Fibroblast of gingiva (primary cell): Measurements from ENCODE around the gene AKR1B1.
"Not testable (repeated sequence)": the region's sequence is repeated elsewhere in the genome, so short reads cannot be mapped to it uniquely, and the experiment has no call there.

Experiments used
- DNase-seq: peaks from one replicate; pipeline ENCODE4 v3.0.0-alpha.2; 2011; ENCODE audit warnings: low read depth

The AKR1B1 gene

DNA sequence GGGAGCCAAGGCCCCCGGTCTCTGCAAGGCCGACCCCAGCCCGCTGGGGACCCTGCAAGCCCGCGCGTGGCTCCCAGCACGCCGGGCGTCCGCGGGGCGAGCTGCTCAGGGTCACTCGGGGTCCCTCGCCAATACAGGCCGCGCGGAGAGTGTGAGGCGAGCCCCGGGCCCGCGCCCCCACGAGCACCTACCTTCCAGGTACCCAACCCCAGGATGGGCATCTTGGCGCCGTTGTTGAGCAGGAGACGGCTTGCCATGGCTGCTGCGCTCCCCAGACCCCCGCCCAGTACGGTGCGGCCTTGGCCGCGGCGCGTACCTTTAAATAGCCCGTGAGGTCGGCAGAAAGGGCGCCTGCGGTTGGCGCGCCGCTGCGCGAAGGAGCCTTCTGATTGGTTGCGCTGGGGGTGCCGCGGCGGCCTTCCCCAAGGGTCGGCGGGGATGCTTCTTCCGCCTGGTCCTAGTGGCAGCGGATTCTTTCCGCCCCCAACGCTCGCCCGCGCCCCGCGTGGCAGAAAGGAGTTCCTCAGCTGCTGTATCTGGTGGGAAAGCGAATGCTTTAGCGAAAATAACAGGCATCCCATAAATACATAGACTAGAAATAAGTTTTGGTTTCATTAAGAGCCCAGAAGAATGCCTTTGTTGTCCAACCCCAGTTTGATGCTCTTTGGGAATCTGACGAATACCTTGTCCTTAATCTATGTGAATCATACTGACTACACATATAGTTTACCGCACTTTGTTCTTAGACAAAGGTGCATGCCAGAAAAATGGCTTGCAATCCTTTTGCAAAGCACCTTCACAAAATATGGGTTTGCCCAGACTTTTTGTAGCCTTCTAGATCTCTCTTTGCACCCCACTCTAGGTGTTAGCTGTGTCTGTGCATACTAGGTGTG lies at the start of gene AKR1B1:
TSS of gene AKR1B1 (minus strand) at position 295 of the 893 bp plus-strand sequence. CDS start at position 257, 38 bp downstream.
- DNase-seq, result peak; percentile 94

DNA sequence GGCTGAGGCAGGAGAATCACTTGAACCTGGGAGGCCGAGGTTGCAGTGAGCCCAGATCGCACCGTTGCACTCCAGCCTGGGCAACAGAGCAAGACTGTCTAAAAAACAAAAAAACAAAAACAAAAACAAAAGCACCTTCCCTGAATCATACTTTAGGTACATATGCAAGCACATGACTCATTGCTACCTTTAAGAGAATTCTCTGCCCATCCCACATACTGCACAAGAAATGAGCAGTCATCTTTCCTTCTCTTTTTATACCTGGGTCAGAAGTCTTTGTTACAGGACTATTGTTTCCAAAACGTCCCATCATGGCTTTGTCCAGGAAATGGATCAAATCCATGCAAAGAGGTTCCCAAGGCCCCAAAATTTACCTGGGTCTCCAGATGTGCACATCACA lies 47.0 kb upstream of the AKR1B1 start:
- DNase-seq, result no peak

DNA sequence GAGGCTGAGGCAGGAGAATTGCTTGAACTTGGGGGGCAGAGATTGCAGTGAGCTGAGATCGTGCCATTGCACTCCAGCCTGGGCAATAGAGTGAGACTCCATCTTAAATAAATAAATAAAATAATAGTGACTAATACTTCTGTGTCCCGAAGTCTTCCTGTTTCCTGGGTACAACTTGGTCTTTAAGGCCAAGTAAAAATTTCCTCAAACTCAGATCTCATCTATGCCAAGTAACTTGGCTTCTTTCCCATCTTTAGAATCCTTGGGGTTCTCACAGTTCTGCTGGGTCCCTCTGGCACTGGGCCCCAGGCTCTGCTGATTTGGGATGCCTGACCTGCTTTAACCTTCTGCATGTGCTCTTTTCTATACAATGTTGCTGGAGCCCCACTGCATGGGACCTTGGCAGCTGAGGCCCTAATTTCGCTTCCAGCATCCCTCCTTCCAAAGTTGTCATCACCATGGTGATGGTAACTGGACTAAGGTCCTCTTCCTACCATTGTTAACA lies 45.8 kb upstream of the AKR1B1 start:
- DNase-seq, result no peak

DNA sequence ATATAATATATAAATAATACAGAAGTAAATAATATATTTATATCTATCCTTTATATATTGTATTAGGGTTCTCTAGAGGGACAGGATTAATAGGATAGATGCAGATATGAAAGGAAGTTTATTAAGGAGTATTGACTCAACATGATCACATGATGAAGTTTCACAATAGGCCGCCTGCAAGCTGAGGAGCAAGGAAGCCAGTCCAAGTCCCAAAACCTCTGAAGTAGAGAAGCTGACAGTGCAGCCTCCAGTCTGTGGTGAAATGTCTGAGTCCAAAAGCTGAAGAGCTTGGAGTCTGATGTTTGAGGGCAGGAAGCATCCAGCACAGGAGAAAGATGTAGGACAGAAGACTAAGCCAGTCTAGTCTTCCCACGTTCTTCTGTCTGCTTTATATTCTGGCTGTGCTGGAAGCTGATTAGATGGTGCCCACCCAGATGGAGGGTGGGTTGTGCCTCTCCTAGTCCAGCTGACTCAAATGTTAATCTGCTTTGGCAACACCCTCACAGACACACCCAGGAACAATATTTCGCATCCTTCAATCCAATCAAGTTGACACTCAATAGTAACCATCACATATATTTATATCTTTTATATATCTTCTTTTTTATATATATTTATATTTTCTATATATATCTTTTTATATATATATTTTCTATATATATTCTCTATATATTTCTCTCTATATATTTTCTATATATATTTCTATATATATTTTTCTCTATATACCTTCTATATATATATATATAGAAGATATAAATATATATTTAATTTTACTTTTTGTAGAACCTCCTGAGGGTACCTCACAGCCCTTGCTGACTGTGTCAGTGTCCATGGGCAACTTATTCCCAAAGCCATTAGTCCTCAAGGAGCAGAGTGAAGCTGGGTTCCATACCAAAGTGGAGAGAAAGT lies 43.8 kb upstream of the AKR1B1 start:
- DNase-seq, result peak; percentile 79

DNA sequence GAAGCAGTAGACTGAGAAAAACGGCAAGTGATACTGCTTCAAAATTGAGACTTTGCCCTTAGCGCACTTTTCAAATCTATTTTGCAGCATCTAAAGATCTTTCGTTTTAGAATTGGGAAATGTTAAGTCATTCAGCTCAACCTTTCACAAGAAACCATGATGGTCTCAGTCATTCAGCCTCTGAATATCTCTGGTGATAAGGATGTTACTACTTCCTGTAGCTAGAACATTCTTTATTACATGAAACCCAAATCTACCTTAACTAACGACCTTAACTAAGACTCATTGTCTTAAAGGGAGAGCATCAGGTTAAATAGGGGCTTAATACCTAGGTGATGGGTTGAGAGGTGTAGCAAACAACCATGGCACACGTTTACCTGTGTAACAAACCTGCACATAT lies 42.1 kb upstream of the AKR1B1 start:
- DNase-seq, result no peak

DNA sequence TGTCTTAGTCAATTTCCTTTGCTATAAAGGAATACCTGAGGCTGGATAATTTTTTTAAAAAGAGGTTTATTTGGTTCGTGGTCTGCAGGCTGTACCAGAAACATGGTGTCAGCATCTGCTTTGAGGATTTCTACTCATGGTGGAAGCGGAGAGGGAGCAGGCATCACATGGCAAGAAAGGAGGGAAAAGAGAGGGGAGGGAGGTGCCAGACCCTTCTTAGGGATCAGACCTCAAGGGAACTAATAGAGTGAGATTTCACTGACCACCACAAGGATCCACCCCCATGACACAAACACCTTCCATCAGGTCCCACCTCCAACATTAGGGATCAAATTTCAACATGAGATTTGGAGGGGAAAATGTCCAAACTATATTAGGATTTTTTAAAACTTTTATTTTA lies 41.5 kb upstream of the AKR1B1 start:
- no peak for DNase-seq

DNA sequence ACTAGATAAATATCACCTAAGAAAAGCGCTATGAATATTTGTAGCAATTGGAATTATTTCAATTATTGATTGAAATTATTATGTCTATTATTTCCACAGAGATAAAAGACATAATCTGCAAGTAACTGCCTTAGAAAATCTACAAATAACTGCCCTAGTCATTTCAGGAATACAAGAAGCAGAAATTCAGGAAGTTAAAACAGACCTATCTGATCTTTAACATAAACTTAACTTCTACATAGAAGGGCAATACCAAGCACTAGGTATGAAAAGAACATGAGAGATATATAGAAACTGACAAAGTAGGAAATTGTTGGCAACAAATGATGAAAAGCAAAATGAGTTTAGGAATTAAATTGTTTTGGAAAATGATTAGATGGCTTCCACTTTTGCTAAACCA lies 36.6 kb upstream of the AKR1B1 start:
- no peak for DNase-seq

DNA sequence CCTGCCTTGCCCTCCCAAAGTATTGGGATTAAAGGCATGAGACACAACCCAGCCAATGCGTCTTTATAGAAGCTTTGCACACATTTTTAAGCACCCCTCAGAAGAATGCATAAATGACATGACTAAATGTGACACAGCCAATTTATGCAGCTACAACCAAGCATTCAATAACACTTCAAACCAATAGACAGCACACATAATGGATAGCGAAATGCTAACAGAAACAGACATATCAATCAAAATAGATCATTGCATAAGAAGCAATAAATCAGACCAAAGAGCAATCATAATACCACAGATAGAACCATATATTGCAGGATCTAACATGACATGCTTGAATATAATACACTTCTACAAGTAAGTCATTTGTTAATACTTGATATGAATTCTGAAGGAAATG lies 34.2 kb upstream of the AKR1B1 start:
- no peak for DNase-seq

DNA sequence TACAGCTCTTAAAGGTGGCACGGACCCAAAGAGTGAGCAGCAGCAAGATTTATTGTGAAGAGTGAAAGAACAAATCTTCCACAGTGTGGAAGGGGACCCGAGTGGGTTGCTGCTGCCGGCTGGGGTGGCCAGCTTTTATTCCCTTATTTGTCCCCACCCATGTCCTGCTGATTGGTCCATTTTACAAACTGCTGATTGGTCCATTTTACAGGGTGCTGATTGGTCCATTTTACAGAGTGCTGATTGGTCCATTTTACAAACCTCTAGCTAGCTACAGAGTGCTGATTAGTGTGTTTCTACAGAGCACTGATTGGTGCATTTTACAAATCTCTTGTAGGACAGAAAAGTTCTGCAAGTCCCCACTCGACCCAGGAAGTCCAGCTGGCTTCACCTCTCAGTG lies 28.8 kb upstream of the AKR1B1 start:
- DNase-seq, result not testable (repeated sequence)

DNA sequence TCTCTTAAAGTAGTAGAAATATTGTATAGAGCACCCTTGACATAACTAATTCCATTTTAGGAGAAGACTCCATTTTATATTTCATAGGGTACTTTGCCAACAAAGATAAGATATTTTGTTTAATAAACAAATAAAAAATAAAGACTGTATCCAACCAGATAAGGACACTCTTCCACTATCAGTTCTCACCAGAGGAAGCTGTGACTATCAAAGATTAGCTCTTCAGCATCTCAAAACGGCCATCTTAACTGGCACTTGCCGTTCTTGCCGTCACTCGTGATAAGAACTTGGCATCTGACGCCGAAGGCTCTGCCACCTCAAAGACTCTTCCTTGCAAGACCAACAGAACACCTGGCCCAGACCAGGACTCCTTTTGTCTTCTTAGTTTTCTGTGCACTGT lies 26.3 kb upstream of the AKR1B1 start:
- DNase-seq, result no peak

DNA sequence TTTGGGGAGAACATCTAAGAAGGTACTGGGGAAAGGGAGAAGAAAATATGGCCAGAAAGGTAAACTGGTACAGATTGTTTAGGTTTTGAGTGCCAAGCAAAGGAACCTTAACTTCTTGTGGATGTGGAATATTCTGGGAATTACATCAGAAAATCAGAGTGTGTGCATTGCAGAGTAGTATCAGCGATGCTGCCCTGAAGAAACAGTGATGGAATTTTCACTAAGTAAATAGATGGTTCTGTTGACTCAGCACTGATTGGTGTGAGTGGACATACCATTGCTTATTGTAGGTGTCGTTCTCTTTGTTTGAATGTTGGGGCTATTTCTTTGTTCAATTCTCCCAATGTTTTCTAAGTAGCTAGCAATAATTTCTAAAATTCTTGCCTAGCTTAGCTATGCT lies 24.4 kb upstream of the AKR1B1 start:
- no peak for DNase-seq

DNA sequence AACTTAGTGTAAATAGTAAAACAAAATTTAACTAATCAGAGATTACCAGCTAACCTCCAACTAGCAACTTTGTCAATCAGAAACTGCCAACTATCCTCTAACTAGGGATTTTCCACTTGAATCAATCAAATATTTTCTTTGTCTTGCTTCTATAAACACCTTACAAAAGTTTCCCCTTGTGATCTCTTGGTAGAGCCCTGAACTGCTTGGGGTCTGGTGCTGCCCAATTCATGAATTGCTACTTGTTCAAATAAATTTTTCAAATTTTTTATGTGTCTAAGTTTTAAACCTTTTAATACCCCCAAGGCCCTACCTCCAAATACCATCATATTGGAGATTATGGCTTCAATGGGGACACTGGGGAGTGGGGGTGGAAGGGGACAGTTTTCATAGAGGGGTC lies 24.0 kb upstream of the AKR1B1 start:
- no peak for DNase-seq

DNA sequence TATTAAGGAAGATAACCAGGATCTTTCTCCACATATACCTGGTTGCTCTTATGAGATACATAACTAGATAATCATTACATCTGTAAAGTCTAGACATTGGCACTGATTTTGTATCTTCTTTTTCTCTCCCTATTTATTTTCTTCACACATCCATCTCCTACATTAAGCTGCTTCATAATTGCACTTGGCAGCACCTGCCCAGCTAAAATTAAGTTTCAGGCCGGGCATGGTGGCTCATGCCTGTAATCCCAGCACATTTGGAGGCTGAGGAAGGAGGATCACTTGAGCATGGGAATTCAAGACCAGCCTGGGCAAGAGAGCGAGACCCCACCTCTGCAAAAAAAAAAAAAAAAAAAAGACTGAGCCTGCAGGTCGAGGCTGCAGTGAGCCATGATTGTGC lies 22.3 kb upstream of the AKR1B1 start:
- DNase-seq, result no peak

DNA sequence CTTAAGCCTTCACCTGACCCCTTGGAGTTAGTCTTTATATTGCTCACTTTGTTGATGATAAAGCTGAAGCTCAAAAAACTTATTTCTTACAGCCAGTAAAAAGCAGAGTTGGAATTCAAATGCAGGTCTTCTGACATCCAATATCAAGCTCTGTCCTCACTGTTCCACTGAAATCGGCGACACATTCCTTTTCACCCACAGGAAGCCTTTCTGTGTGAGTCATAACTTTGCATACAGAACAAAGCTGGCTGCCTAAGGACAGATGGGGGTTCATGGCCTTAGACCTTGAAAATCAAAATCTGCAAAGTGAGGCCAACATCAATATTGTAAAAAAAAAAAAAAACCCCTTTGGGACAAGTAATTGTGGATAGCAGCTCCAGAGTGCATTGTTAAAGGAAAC lies 21.8 kb upstream of the AKR1B1 start:
- peak; percentile 41 for DNase-seq

DNA sequence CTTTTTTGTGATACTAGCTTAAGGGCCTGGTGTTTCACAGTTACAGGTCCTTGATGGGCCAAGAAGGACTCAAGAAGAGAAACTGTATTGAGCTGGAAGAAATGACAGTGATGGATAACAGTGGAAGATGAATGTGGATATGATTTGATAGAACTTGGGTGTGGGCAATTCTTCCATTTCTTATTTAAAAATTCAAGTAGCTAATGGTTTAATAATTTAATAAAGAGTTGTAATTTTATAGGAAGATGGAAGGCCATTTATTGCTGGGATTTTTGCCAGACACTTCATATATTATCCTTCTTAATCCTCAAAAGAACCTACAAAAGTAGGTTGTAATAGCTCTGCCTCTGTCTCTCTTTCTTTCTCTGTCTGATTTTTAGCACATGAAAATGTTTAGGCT lies 21.3 kb upstream of the AKR1B1 start:
- no peak for DNase-seq

DNA sequence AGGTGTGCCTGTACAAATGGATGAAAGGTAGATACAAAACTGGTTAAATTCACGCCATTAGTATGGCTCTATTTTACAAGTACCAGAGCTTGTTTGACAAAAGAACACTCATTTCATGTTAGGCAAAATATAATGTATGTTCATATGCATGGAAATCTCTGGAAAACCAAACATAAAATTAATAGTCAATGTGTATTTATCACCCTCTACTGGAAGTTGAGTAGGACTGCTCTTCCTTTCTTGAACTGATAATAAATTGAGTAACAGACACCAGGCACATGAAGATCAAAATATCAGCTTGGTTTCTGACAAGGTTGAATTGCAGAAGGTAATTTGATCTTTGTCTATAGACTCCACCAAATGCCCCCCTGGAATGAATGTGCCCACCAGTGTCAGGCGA lies 19.8 kb upstream of the AKR1B1 start:
- DNase-seq, result peak; percentile 17

DNA sequence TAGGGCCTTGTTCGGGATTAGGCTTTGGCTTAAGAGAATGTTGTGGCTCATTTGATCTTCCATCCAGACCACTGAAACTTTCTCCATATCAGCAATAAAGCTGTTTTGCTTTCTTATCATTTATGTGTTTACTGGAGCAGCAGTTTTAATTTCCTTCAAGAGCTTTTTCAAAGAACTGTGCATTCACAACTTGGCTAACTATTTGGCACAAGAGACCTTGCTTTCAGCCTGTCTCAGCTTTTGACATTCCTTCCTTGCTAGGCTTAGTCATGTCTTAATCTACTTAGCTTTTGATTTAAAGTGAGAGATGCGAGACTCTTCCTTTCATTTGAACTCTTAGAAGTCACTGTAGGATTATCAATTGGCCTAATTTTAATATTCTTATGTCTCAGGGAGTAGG lies 19.1 kb upstream of the AKR1B1 start:
- DNase-seq, result peak; percentile 26

DNA sequence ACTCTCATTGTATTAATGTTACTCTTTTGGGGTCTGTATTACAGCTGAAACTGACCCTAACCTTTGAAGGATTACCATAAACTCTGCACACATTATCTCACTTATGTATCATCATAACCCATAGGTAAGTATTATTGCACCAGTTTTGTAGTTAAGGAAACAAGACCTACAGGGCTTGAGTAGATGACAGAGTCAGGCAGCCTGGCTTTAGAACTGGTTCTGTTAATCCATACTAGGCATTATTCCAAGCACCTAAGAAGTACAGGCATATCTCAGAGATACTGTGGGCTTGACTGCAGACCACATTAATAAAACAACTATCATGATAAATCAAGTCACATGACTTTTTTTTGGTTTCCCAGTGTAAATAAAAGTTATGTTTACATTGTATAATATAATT lies 17.1 kb upstream of the AKR1B1 start:
- DNase-seq, result no peak

DNA sequence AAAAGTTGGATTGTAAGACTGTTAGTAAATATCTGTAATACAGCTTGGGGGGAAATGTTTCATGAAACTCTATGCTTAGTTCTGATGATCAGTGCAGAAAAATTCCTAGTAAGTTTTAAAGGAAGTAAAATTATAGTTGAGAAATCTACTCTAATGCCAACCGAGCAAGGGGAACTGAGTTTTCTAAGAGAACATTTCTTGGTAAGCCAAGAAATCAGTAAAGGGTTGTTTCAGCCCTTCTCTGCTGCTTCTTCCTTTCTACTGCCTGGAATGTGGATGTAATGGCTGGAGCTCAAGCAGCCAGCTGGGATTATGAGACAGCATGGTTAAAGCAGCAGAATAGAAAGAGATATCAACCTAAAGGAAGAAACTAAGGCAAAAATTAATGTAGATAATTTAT lies 15.9 kb upstream of the AKR1B1 start:
- DNase-seq, result no peak

DNA sequence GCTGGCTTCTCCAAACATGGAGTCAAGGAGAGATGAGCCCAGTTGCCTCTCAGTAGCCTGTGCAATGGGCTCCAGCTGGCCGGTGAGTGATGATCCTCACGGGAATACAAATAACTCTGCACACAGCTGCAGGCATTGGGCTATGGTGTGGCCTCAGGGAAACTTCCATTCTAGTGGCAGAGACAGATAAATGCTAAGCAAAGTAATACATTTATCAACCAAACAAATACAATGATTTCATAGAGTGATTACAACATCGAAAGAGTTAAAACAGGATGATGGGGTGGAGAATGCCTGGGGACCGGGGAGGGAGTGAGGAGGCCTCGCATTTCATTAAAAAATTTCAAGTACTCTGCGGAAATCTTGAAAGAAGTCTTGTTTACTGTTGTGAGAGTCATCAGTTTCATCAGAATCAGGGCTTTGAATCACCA lies 15.0 kb upstream of the AKR1B1 start:
- DNase-seq, result peak; percentile 83

DNA sequence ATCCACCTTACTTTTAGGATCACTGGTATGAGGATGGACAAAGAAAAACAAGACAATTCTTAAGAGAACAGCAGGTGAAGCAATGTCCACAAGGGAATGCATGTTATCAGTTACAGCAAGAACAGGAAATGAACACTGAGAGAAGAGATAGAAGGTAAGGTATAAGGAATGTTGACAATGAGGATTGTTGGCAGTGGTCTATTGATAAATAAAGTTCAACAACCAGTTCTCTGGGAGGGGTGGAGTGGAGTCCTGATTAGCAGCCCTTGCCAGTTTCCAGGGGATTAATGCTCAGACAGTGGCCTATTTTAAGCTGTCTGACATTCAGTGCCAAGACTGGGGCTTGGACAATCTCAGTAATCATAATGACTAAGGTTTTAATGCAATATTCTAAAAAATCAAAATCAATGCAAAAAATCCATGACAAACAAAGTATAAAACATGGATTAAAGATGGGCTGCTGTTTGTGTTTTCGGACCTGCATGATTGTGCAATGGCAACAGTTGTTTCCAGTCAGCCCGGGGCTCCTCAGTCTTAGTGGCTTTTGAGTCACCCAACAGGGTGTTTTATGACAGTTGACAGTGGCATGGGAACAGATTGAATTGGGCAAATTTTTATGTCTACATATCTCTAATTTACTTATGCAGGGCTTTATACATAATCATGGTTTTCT lies 13.8 kb upstream of the AKR1B1 start:
- no peak for DNase-seq

DNA sequence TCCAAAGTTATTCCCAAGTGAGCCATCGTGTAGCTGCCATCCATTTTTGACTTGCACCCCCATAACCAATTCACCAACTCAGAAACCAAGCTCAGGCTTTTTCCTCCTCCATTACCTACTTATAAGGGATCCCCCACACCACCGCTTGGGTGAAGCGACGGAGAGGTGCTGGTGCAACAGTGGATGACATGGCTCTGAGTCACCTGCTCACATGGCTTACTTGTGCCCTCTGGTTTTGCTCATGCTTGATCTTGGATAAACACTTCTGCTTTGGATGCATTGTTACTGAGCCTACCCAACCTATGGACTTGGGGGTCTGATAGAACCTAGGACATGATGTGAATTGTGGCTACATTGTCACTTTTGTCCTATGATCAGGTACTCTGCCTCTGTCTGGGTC lies 12.0 kb upstream of the AKR1B1 start:
- DNase-seq, result peak; percentile 41
